Chondrocyte (in vitro differentiated cells): ENCODE measurements around the gene RUVBL2. TPM values are rescaled to one million over a fixed set of nuclear protein-coding genes. Genes with fewer than 3 reads are reported as not detected.

ENCODE experiments used
- DNase-seq: peaks from one replicate; pipeline ENCODE4 v3.0.0; 2021; ENCODE audit warnings: mixed read lengths, low spot score
- H3K27ac Mint-ChIP-seq: one replicate; pipeline ENCODE4 v1.8.0; 2021; ENCODE audit warnings: mild to moderate bottlenecking, moderate library complexity, mixed read lengths; ENCODE audit not compliant: unreplicated experiment
- H3K27me3 Mint-ChIP-seq: 2 replicates; pipeline ENCODE4 v1.8.0; 2021; ENCODE audit warnings: low read depth, mixed read lengths
- H3K36me3 Mint-ChIP-seq: 2 replicates; pipeline ENCODE4 v1.8.0; 2021; ENCODE audit warnings: low read depth, mixed read lengths
- H3K4me1 Mint-ChIP-seq: 2 replicates; pipeline ENCODE4 v1.8.0; 2021; ENCODE audit warnings: low read depth, mild to moderate bottlenecking, mixed read lengths
- H3K4me3 Mint-ChIP-seq: one replicate; pipeline ENCODE4 v1.8.0; 2021; ENCODE audit warnings: mild to moderate bottlenecking, moderate library complexity, mixed read lengths; ENCODE audit not compliant: unreplicated experiment
- H3K9me3 Mint-ChIP-seq: 2 replicates; pipeline ENCODE4 v1.8.0; 2021; ENCODE audit warnings: low read depth, mixed read lengths
- total RNA-seq: library from RNA; stranded (reverse); gene quantifications from 3 replicates; pipeline ENCODE4 v1.2.1, GENCODE V29; 2021
- TF ChIP-seq, protein P1 (sequence below): fragments of 200-600 bp; sonication (generic); IDR thresholded peaks from 2 replicates; pipeline ENCODE4 v1.5.0; 2021; ENCODE audit warnings: antibody characterized with exemption, mild to moderate bottlenecking, moderate library complexity

RUVBL2 gene
- total RNA-seq, 1 donor from 2014 or later = 45.3 TPM

DNA sequence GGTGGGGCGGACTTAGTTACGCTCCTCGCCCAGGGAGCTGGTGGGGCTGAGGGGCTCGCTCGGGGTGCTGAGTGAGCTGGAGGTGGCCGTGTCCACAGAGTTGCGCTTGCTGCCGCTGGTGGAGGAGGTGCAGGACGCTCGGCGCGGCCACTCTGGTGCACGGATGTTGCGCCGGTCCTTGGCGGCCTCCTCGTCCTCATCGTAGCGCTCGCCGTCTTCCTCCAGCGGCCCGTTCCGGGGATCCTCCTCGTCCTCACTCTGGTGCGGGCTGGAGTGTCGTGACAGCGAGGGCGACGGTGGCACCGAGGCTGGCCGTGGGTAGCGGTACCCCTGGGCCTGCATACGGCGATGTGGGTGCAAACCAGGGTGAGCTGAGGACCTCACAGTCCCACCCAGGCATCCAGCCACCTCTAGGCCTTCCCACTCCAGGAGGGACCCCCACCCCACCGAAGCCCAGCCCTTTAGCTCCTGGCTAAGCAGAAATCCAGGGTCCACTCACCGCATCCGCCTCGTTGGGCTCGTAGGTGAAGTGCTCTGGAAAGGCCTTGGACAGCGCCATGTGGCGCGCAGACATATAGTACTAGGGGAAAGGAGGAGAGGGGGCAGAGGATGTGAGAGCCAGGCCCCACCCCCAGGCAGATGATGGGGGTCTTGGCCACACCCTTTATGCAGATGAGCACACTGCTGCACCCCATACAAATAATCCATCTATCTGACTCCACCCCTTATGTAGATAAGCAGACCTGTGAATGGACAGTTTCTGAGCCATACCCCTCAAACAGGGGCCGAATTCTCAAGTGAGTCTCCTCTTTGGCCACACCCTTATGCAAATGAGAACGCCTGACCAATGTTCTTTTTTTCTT is 24.2 kb upstream of the RUVBL2 start:
- Mint-ChIP-seq H3K4me3 (no peak overlapping the region), H3K27me3 (no peaks in the 10 kb centered on the region)

DNA sequence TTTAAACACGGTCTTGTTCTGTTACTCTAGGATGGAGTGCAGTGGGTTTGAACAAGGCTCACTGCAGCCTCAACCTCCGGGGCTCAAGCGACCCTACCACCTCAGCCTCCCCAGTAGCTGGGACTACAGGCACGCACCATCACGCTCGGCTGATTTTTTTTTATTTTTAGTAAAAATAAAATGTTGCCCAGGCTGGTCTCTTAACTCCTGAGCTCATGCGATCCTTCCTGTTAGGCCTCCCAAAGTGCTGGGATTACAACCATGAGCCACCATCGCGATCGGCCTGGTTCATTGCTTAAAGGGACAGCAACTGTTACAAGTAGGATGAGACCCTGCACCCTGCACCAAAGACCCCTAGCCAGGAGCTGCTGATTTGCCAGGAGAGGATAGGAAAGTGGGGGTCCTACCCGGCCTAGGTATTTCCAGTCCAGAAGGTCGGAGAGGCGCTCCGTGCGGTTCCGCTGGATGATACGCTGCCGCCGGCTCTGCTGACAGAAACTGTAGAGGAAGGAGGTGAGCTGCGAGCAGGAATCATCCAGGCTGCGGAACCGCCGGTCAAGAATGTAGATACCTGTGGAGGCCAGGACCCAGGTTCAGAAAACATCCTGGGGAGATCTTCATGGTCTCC is 23.4 kb upstream of the RUVBL2 start:
- no peak overlapping the region for H3K27ac Mint-ChIP-seq
- H3K27me3 Mint-ChIP-seq = no peaks in the 10 kb centered on the region
- DNase-seq = no peak
- no peak overlapping the region for H3K4me3 Mint-ChIP-seq
- TF ChIP-seq, protein P1, sequence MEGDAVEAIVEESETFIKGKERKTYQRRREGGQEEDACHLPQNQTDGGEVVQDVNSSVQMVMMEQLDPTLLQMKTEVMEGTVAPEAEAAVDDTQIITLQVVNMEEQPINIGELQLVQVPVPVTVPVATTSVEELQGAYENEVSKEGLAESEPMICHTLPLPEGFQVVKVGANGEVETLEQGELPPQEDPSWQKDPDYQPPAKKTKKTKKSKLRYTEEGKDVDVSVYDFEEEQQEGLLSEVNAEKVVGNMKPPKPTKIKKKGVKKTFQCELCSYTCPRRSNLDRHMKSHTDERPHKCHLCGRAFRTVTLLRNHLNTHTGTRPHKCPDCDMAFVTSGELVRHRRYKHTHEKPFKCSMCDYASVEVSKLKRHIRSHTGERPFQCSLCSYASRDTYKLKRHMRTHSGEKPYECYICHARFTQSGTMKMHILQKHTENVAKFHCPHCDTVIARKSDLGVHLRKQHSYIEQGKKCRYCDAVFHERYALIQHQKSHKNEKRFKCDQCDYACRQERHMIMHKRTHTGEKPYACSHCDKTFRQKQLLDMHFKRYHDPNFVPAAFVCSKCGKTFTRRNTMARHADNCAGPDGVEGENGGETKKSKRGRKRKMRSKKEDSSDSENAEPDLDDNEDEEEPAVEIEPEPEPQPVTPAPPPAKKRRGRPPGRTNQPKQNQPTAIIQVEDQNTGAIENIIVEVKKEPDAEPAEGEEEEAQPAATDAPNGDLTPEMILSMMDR = no peak
- peaks cover 26% of the 10 kb centered on the region for H3K4me1 Mint-ChIP-seq
- peaks cover 20% of the 10 kb centered on the region for H3K36me3 Mint-ChIP-seq
- H3K9me3 Mint-ChIP-seq = no peaks in the 10 kb centered on the region

More for the DNA sequence above, 24.2 kb upstream of the RUVBL2 start:
- Mint-ChIP-seq H3K4me1 (peaks cover 32% of the 10 kb centered on the region), H3K9me3 (no peaks in the 10 kb centered on the region), H3K36me3 (peaks cover 20% of the 10 kb centered on the region), H3K27ac (no peak overlapping the region)
- no peak for DNase-seq
- TF ChIP-seq, protein P1 = no peak

DNA sequence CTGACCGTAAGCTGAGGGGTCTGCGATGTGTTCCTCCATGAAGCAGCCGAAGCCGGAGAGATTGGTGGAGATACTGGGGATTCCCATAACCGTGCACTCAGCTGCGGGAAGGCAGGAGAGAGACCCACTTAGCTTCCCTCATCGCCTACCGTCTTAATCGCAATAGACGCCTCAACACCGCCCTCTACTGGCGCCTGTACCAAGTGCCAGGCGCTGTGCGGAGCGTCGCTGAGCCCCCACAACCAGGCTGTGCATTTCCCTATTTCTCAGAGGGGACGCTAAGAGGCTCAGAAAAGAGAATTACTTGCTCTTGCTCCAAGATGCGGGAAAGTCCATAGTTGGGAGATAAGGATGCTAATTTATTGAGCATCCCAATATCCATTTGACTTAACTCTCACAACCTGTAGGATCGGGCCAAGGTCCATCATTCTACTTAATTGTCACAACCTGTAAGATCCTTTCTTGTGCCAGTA is 22.7 kb upstream of the RUVBL2 start:
- Mint-ChIP-seq H3K9me3 (no peaks in the 10 kb centered on the region), H3K4me1 (peaks cover 24% of the 10 kb centered on the region), H3K36me3 (peaks cover 18% of the 10 kb centered on the region), H3K27me3 (no peaks in the 10 kb centered on the region), H3K4me3 (no peak overlapping the region), H3K27ac (no peak overlapping the region)
- TF ChIP-seq, protein P1 = peak; percentile 94
- DNase-seq = no peak

DNA sequence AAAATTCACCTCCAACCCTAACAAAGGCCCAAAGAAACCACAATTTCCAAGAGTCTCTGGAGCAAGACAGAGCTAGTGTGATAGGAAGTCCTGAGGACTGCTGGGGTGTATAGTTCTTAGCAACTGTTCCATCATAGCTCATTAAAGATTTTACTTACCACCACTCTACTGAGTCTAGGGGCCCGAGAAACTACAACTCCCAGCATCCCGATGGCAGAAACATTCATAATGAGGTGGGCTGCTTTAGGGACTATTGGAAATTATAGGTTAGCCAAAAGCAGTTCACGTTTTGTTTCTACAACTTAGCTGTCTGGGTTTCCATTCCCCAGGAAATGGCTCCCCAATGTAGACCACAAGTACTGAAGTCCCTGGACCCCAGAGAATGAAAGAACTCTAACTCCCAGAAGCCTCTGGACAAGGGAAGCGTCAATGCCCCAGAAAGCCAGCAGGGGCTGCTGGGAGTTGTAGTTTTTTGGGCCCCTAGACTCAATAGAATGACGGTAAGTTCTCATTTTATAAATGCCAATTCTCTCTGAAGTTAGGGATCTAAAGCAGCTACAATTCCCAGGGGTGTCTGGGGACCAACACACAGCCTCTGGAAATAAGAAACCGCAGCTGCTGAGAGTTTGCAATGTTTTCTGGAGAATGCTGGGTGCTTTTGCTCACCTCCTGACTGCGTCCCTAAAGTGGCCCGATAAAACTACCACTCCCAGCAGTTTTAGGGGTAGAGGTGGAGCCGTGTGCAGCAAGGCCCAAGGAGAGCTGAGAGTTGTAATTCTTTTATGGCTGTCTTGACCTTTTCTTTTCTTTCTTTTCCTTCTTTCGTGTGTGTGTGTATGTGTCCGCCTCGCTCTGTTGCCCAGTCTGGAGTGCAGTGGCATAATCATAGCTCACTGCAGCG is 17.5 kb upstream of the RUVBL2 start:
- H3K4me3 Mint-ChIP-seq = no peak overlapping the region
- no peak overlapping the region for H3K27ac Mint-ChIP-seq
- TF ChIP-seq, protein P1 = peak; percentile 27
- DNase-seq = no peak
- peaks cover 21% of the 10 kb centered on the region for H3K4me1 Mint-ChIP-seq
- no peaks in the 10 kb centered on the region for H3K9me3 Mint-ChIP-seq
- peaks cover 17% of the 10 kb centered on the region for H3K36me3 Mint-ChIP-seq
- H3K27me3 Mint-ChIP-seq = no peaks in the 10 kb centered on the region

DNA sequence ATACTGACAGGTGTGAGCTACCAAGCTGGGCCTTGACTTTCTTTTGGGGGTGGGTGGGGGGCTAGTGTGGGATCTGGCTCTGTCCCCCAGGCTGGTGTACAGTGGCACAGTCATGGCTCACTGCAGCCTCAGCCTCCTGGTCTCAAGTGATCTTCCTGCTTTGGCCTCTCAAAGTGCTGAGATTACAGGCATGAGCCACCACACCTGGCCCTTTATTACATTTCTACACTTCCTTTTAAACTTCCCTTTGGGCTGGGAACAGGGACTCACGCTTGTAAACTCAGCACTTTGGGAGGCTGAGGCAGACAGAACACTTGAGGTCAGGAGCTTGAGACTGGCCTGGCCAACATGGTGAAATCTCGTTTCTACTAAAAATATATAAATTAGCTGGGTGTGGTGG is 16.6 kb upstream of the RUVBL2 start:
- TF ChIP-seq, protein P1 = no peak

More for the DNA sequence above, 16.6 kb upstream of the RUVBL2 start:
- no peaks in the 10 kb centered on the region for H3K27me3 Mint-ChIP-seq
- H3K4me1 Mint-ChIP-seq = peaks cover 21% of the 10 kb centered on the region
- H3K4me3 Mint-ChIP-seq = no peak overlapping the region
- peaks cover 20% of the 10 kb centered on the region for H3K36me3 Mint-ChIP-seq
- no peak for DNase-seq
- no peaks in the 10 kb centered on the region for H3K9me3 Mint-ChIP-seq
- H3K27ac Mint-ChIP-seq = no peak overlapping the region
